Measurements from ENCODE around the gene PDGFD. TPM values are rescaled to one million over a fixed set of nuclear protein-coding genes. Genes with fewer than 3 reads are reported as not detected.

The PDGFD gene
- total and polyA plus RNA-seq, 2 donors (not counting 3 experiments of a cell fraction or from before 2014, with no cell fraction given): 6.3 to 13.1 TPM

GRCh38 chr11:103929170-103929903 is 234.6 kb downstream of the PDGFD start:
- FAIRE-seq (no peak), DNase-seq (ENCODE audit: low read depth, low spot score) (no peak)
- no peak overlapping the region for H3K27ac ChIP-seq (ENCODE audit: insufficient read depth, low read depth, low read length)
- no peak overlapping the region for H2AFZ ChIP-seq (ENCODE audit: low read depth, low read length)
- POLR2A ChIA-PET: no interaction called here
- intact Hi-C loops (cut with micrococcal nuclease): loop anchor here (10.0 kb wide), 1 partner anchor 1935 kb away; no protein-coding TSS in a partner anchor
- no peaks in the 10 kb centered on the region for H3K79me2 ChIP-seq (ENCODE audit: control insufficient read depth, insufficient read depth, low read length)
- H3K4me3 ChIP-seq (replicated peaks in 1 of 3; ENCODE audit: insufficient read depth in 1 of 3, low read depth in 1 of 3, low read length in 3 of 3): no peak overlapping the region
- no peaks in the 10 kb centered on the region for H3K9me1 ChIP-seq (replicated peaks; ENCODE audit: control insufficient read depth, extremely low read depth, insufficient read depth, low read length)
- no peaks in the 10 kb centered on the region for H3K36me3 ChIP-seq (ENCODE audit: control insufficient read depth in 2 of 2, extremely low read depth in 1 of 2, insufficient read depth in 2 of 2, low read length in 2 of 2)
- TF ChIP-seq EZH2 (IDR thresholded peaks at IDR 0.05; ENCODE audit: borderline replicate concordance, low read depth, low read length, severe bottlenecking) (no peak), CTCF (IDR thresholded peaks at IDR 0.05; ENCODE audit: extremely low read depth in 1 of 2, insufficient read depth in 1 of 2, low read depth in 1 of 2, low read length in 2 of 2) (no peak), MAX (IDR thresholded peaks at IDR 0.05; ENCODE audit: insufficient read depth, insufficient read length) (no peak), GATA2 (IDR thresholded peaks at IDR 0.05; ENCODE audit: insufficient read depth, insufficient read length, low read depth, low read length) (no peak), MYC (IDR thresholded peaks at IDR 0.05; ENCODE audit: low read depth, low read length) (no peak), JUN (IDR thresholded peaks at IDR 0.05; ENCODE audit: borderline replicate concordance, insufficient read depth, insufficient read length, low read depth) (no peak), FOS (IDR thresholded peaks at IDR 0.05; ENCODE audit: borderline replicate concordance, insufficient read depth, low read length) (no peak), POLR2AphosphoS5 (IDR thresholded peaks at IDR 0.05; ENCODE audit: insufficient read depth, low read depth, low read length) (no peak), POLR2A (IDR thresholded peaks at IDR 0.05; ENCODE audit: low read depth, low read length) (no peak)
- H3K27me3 ChIP-seq (ENCODE audit: control insufficient read depth in 2 of 2, insufficient read depth in 2 of 2, low read length in 2 of 2): no peaks in the 10 kb centered on the region
- no TSS peak for BruUV-seq (replicated peaks)
- H3K9ac ChIP-seq (replicated peaks; ENCODE audit: extremely low read depth, insufficient read depth, low read length): no peak overlapping the region
- dilution Hi-C loops (cut with MboI; ENCODE audit: extremely low pct_ligation_motif_present, low sequenced_read_pairs): no loop called here
- no peaks in the 10 kb centered on the region for H4K20me1 ChIP-seq (replicated peaks; ENCODE audit: control insufficient read depth, extremely low read depth, insufficient read depth, low read length)
- CTCF ChIA-PET: no interaction called here
- no peaks in the 10 kb centered on the region for H3K4me1 ChIP-seq (ENCODE audit: control insufficient read depth, extremely low read depth, insufficient read depth, low read length)
- no peaks in the 10 kb centered on the region for H3K9me3 ChIP-seq (replicated peaks; ENCODE audit: control insufficient read depth, insufficient read depth, low read length)
- H3K4me2 ChIP-seq (ENCODE audit: insufficient read depth, low read length): no peak overlapping the region

All from endothelial cell of umbilical vein (primary cell).